Mesothelial cell of epicardium (in vitro differentiated cells): Measurements from ENCODE around the gene ATP13A1. TPM values are rescaled to one million over a fixed set of nuclear protein-coding genes. Genes with fewer than 3 reads are reported as not detected.

Experiments used
- DNase-seq, 2 experiments: peaks; one replicate each; pipeline ENCODE4 v3.0.0; 2021; ENCODE audit warnings: low spot score in 2 of 2; ENCODE audit not compliant: unreplicated experiment in 2 of 2
- H3K27ac Mint-ChIP-seq: 2 replicates; pipeline ENCODE4 v1.8.0; 2021; ENCODE audit warnings: mixed read lengths
- H3K27me3 Mint-ChIP-seq: 2 replicates; pipeline ENCODE4 v1.8.0; 2021; ENCODE audit warnings: low read depth, mixed read lengths
- H3K36me3 Mint-ChIP-seq: 2 replicates; pipeline ENCODE4 v1.8.0; 2021; ENCODE audit warnings: mixed read lengths
- H3K4me1 Mint-ChIP-seq: 2 replicates; pipeline ENCODE4 v1.8.0; 2021; ENCODE audit warnings: mixed read lengths
- H3K4me3 Mint-ChIP-seq: 2 replicates; pipeline ENCODE4 v1.8.0; 2021; ENCODE audit warnings: mild to moderate bottlenecking, moderate library complexity, mixed read lengths
- H3K9me3 Mint-ChIP-seq: 2 replicates; pipeline ENCODE4 v1.8.0; 2021; ENCODE audit warnings: mixed read lengths
- total RNA-seq: library from RNA; stranded (reverse); gene quantifications from 3 replicates; pipeline ENCODE4 v1.2.1, GENCODE V29; 2021
- TF ChIP-seq, protein P1 (sequence below): fragments of 200-600 bp; sonication (generic); IDR thresholded peaks from one replicate; pipeline ENCODE4 v1.5.0; 2021; ENCODE audit warnings: antibody characterized with exemption; ENCODE audit not compliant: unreplicated experiment

ATP13A1 gene
- total RNA-seq, 1 donor from 2014 or later: 88.3 TPM

GRCh38 chr19:19649580-19649995, 13.9 kb downstream of the ATP13A1 start:
- Mint-ChIP-seq H3K36me3 (peaks cover 32% of the 10 kb centered on the region), H3K9me3 (no peaks in the 10 kb centered on the region), H3K27ac (no peak overlapping the region), H3K27me3 (no peaks in the 10 kb centered on the region), H3K4me3 (no peak overlapping the region), H3K4me1 (no peaks in the 10 kb centered on the region)
- TF ChIP-seq, protein P1, sequence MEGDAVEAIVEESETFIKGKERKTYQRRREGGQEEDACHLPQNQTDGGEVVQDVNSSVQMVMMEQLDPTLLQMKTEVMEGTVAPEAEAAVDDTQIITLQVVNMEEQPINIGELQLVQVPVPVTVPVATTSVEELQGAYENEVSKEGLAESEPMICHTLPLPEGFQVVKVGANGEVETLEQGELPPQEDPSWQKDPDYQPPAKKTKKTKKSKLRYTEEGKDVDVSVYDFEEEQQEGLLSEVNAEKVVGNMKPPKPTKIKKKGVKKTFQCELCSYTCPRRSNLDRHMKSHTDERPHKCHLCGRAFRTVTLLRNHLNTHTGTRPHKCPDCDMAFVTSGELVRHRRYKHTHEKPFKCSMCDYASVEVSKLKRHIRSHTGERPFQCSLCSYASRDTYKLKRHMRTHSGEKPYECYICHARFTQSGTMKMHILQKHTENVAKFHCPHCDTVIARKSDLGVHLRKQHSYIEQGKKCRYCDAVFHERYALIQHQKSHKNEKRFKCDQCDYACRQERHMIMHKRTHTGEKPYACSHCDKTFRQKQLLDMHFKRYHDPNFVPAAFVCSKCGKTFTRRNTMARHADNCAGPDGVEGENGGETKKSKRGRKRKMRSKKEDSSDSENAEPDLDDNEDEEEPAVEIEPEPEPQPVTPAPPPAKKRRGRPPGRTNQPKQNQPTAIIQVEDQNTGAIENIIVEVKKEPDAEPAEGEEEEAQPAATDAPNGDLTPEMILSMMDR: no peak
- no peak for DNase-seq

- no peaks in the 10 kb centered on the region for H3K9me3 Mint-ChIP-seq
- H3K36me3 Mint-ChIP-seq: peaks cover 30% of the 10 kb centered on the region
- DNase-seq: no peak
- H3K27ac Mint-ChIP-seq: no peak overlapping the region
- H3K4me3 Mint-ChIP-seq: no peak overlapping the region
- H3K27me3 Mint-ChIP-seq: no peaks in the 10 kb centered on the region
- TF ChIP-seq, protein P1: no peak
- H3K4me1 Mint-ChIP-seq: no peaks in the 10 kb centered on the region
Measured at GRCh38 chr19:19649155-19649554, 14.3 kb downstream of the ATP13A1 start.

DNA sequence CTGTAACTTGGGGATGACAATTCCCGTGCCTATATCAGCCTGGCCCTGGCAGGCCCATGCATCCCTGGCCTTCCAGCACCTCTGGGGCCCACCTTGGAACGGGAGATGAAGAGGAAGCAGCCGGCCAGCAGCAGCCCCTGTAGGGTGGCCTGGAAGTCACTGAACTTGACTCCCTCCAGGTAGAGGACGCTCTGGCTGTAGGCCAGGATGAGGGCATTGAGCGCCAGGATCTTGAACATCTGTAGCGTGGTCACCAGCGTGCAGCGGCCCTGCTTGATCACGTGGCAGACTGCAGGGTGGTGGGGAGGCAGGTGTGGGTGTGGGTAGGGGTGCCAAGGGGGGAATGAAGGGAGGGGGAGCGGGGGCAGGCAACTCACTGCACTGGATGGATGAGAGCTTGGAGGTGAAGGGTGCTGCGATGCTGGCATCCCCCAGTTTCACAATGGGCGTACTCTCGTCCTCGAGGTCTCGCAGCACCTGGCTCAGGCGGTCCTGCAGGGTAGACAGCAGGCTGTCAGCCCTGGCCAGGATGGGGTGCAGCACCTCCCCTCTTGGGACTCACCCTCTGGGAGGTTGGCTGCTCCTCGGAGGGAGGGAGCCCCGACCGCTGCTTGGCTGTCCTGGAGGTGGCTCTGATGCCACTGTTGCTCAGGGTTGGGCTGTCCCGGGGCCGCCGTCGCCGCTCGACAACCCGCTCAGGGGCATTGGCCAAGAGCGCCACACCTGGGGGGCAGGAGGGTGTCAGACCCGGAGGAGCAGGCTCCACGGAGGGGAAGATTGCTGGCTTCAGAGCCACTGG, 16.2 kb downstream of the ATP13A1 start:
- no peaks in the 10 kb centered on the region for H3K9me3 Mint-ChIP-seq
- no peak overlapping the region for H3K4me3 Mint-ChIP-seq
- H3K4me1 Mint-ChIP-seq: peaks cover 10% of the 10 kb centered on the region
- DNase-seq: no peak
- peaks cover 17% of the 10 kb centered on the region for H3K36me3 Mint-ChIP-seq
- TF ChIP-seq, protein P1: no peak
- H3K27me3 Mint-ChIP-seq: no peaks in the 10 kb centered on the region
- no peak overlapping the region for H3K27ac Mint-ChIP-seq

- Mint-ChIP-seq H3K27me3 (no peaks in the 10 kb centered on the region), H3K4me1 (peaks cover 14% of the 10 kb centered on the region), H3K9me3 (no peaks in the 10 kb centered on the region), H3K27ac (no peak overlapping the region), H3K4me3 (no peak overlapping the region), H3K36me3 (peaks cover 16% of the 10 kb centered on the region)
- TF ChIP-seq, protein P1: no peak
- no peak for DNase-seq
Measured at GRCh38 chr19:19645233-19645870, 18.1 kb downstream of the ATP13A1 start.

GRCh38 chr19:19644054-19644388, 19.5 kb downstream of the ATP13A1 start:
- Mint-ChIP-seq H3K27ac (peak overlapping the region; percentile 88), H3K4me1 (peaks cover 14% of the 10 kb centered on the region), H3K27me3 (no peaks in the 10 kb centered on the region), H3K36me3 (peaks cover 8% of the 10 kb centered on the region), H3K9me3 (no peaks in the 10 kb centered on the region), H3K4me3 (peak overlapping the region; percentile 96)
- no peak for DNase-seq
- TF ChIP-seq, protein P1: peak; percentile 30
